Breast epithelium (tissue), 3 donors: ENCODE results near the gene TUBA4A.

Experiments
- POLR2A ChIP-seq: fragments of 450-650 bp; IDR thresholded peaks from one replicate; pipeline ENCODE4 v1.6.1; 2016; ENCODE audit warnings: antibody characterized with exemption, mild to moderate bottlenecking, moderate library complexity
- POLR2AphosphoS5 ChIP-seq, 3 donors: sonication (generic); formaldehyde crosslinking; IDR thresholded peaks; one replicate each; pipeline ENCODE4 v1.6.1; 2017; ENCODE audit warnings: antibody characterized with exemption in 3 of 3
- TF ChIP-seq, protein P1 (sequence below), 3 donors: fragments of 450-650 bp; IDR thresholded peaks; one replicate each; pipeline ENCODE4 v1.5.1; 2016 to 2017; ENCODE audit warnings: antibody characterized with exemption in 3 of 3, mild to moderate bottlenecking in 3 of 3, moderate library complexity in 3 of 3

DNA sequence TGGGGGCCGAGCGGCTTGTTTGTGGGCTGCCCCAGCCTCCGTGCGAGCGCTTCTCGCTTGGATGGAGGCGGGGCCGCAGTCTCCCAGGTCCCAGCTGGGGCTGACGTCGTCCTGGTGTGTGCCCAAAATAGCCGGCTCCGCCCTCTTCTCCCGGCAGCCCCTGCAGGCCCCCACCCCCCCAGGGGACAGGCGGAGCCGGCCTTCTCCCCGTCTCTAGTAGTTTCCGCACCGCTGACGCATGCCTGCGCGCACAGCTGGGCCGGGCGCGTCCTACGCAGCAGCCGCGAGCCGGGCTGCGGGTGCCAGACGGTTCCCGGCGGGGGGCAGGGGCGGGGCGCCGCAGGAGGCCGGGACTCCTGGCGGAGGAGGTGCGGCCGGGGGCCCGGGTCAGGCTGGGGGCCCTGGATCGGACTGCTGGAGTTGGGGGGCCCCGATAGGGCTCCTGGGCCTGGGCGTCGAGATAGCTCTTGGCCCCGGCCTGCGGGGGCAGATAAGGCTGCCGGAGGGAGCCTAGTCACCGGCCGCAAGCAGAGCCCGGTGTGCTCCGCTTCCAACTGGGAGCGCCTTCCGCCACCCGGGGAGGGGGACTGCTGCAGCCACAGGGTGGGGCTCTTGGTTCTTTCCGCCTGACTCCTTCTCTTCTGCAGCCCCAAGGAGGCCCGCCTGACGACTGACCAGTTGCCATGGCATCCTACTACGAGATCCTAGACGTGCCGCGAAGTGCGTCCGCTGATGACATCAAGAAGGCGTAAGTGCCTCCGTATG is 25.6 kb upstream of the TUBA4A start, which contains the start of gene DNAJB2:
- TF ChIP-seq, protein P1, sequence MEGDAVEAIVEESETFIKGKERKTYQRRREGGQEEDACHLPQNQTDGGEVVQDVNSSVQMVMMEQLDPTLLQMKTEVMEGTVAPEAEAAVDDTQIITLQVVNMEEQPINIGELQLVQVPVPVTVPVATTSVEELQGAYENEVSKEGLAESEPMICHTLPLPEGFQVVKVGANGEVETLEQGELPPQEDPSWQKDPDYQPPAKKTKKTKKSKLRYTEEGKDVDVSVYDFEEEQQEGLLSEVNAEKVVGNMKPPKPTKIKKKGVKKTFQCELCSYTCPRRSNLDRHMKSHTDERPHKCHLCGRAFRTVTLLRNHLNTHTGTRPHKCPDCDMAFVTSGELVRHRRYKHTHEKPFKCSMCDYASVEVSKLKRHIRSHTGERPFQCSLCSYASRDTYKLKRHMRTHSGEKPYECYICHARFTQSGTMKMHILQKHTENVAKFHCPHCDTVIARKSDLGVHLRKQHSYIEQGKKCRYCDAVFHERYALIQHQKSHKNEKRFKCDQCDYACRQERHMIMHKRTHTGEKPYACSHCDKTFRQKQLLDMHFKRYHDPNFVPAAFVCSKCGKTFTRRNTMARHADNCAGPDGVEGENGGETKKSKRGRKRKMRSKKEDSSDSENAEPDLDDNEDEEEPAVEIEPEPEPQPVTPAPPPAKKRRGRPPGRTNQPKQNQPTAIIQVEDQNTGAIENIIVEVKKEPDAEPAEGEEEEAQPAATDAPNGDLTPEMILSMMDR (IDR thresholded peaks at IDR 0.05): no peak
- TF ChIP-seq POLR2AphosphoS5 (IDR thresholded peaks at IDR 0.05) (peak; percentile 90 to 92 (median 91)), POLR2A (peak; percentile 70)
